GM23338 (cell line): ENCODE data around the gene NUCKS1. TPM values are rescaled to one million over a fixed set of nuclear protein-coding genes. Genes with fewer than 3 reads are reported as not detected.

ENCODE experiments used
- ATAC-seq: fragments of 200-7000 bp; cut with Tn5 transposase; 3 replicates; pipeline ENCODE4 v1.9.1; 2020
- DNase-seq: peaks from one replicate; pipeline ENCODE4 v3.0.0-alpha.2; 2015; ENCODE audit warnings: low spot score
- H2AFZ ChIP-seq: fragments of 200-600 bp; sonication (generic); 2 replicates; pipeline ENCODE4 v1.8.0; 2016; ENCODE audit warnings: antibody characterized with exemption, mild to moderate bottlenecking, moderate library complexity
- H3F3A ChIP-seq: fragments of 200-600 bp; sonication (generic); replicated peaks from 2 replicates; pipeline ENCODE4 v1.8.0; 2017; ENCODE audit warnings: antibody characterized with exemption, mixed run types, low read depth
- H3K27ac ChIP-seq: fragments of 200-600 bp; sonication (generic); 2 replicates; pipeline ENCODE4 v1.6.1; 2016; ENCODE audit warnings: low read depth
- H3K27me3 ChIP-seq: fragments of 200-600 bp; sonication (generic); 2 replicates; pipeline ENCODE4 v1.8.0; 2016; ENCODE audit warnings: mild to moderate bottlenecking, mixed run types, moderate library complexity; ENCODE audit not compliant: insufficient read depth
- H3K36me3 ChIP-seq: fragments of 200-600 bp; sonication (generic); 2 replicates; pipeline ENCODE4 v1.8.0; 2016; ENCODE audit warnings: mild to moderate bottlenecking; ENCODE audit not compliant: insufficient read depth
- H3K4me1 ChIP-seq: fragments of 200-600 bp; sonication (generic); 2 replicates; pipeline ENCODE4 v1.8.0; 2016; ENCODE audit warnings: mild to moderate bottlenecking, moderate library complexity; ENCODE audit not compliant: insufficient read depth
- H3K4me2 ChIP-seq: fragments of 200-600 bp; sonication (generic); 2 replicates; pipeline ENCODE4 v1.7.1; 2017; ENCODE audit warnings: mixed run types
- H3K4me3 ChIP-seq: fragments of 200-600 bp; sonication (generic); 2 replicates; pipeline ENCODE4 v1.6.1; 2016; ENCODE audit warnings: mixed run types
- H3K79me2 ChIP-seq: fragments of 200-600 bp; sonication (generic); replicated peaks from 2 replicates; pipeline ENCODE4 v1.8.0; 2017; ENCODE audit warnings: mild to moderate bottlenecking; ENCODE audit not compliant: insufficient read depth
- H3K9me2 ChIP-seq: fragments of 200-600 bp; sonication (generic); 2 replicates; pipeline ENCODE4 v1.8.0; 2017; ENCODE audit not compliant: insufficient read depth
- H4K20me1 ChIP-seq: fragments of 200-600 bp; sonication (generic); replicated peaks from 2 replicates; pipeline ENCODE4 v1.8.0; 2017; ENCODE audit warnings: mild to moderate bottlenecking; ENCODE audit not compliant: insufficient read depth
- H3K27ac Mint-ChIP-seq: 2 replicates; pipeline ENCODE4 v1.8.0; 2020; ENCODE audit warnings: inconsistent platforms, mild to moderate bottlenecking, moderate library complexity, mixed read lengths
- H3K27me3 Mint-ChIP-seq: 3 replicates; pipeline ENCODE4 v1.8.0; 2022; ENCODE audit warnings: low read depth, mild to moderate bottlenecking, moderate library complexity, mixed read lengths, inconsistent platforms; ENCODE audit not compliant: insufficient read depth, poor library complexity
- H3K36me3 Mint-ChIP-seq: 3 replicates; pipeline ENCODE4 v1.8.0; 2021; ENCODE audit warnings: low read depth, mild to moderate bottlenecking, inconsistent platforms, moderate library complexity, mixed read lengths
- H3K4me1 Mint-ChIP-seq: 3 replicates; pipeline ENCODE4 v1.8.0; 2020; ENCODE audit warnings: mild to moderate bottlenecking, inconsistent platforms, mixed read lengths
- H3K4me3 Mint-ChIP-seq: 3 replicates; pipeline ENCODE4 v1.8.0; 2021; ENCODE audit warnings: moderate library complexity, mild to moderate bottlenecking, inconsistent platforms, mixed read lengths
- H3K9me3 Mint-ChIP-seq: 3 replicates; pipeline ENCODE4 v1.8.0; 2020; ENCODE audit warnings: moderate library complexity, mild to moderate bottlenecking, inconsistent platforms, mixed read lengths
- CREB1 ChIP-seq: fragments of 250-450 bp; sonication (Bioruptor Pico); IDR thresholded peaks from 2 replicates; pipeline ENCODE4 v1.5.0; 2020; ENCODE audit warnings: low read depth, mild to moderate bottlenecking, moderate library complexity
- EZH2 ChIP-seq: fragments of 200-600 bp; sonication (generic); IDR thresholded peaks from one replicate; pipeline ENCODE4 v1.8.0; 2017; ENCODE audit warnings: antibody characterized with exemption, mild to moderate bottlenecking, low read depth; ENCODE audit not compliant: unreplicated experiment
- POLR2AphosphoS5 ChIP-seq: IDR thresholded peaks from 2 replicates; pipeline ENCODE4 v1.6.1; 2016; ENCODE audit warnings: antibody characterized with exemption, low read depth
- STAT1 ChIP-seq: IDR thresholded peaks from one replicate; pipeline ENCODE4 v1.6.1; 2016; ENCODE audit warnings: antibody characterized with exemption; ENCODE audit not compliant: unreplicated experiment
- ZNF331 ChIP-seq: fragments of 250-450 bp; sonication (Bioruptor Pico); IDR thresholded peaks from 2 replicates; pipeline ENCODE4 v1.5.0; 2020; ENCODE audit warnings: low read depth, mild to moderate bottlenecking, moderate library complexity
- polyA plus RNA-seq: library from polyadenylated mRNA; unstranded; fragments of >200 nt; fragmentation: Nextera tagmentation; extraction: Ambion mirVana; gene quantifications from 2 replicates; pipeline ENCODE4 v1.2.1, GENCODE V29; 2016
- total RNA-seq: library from RNA; depleted of rRNA; stranded (reverse); fragments of >200 nt; shearing (Covaris generic); gene quantifications from 2 replicates; pipeline ENCODE4 v1.2.3, GENCODE V29; 2014
- TF ChIP-seq, protein P1 (sequence below): IDR thresholded peaks from 2 replicates; pipeline ENCODE4 v1.6.1; 2016; ENCODE audit warnings: antibody characterized with exemption
- TF ChIP-seq, protein P2 (sequence below): fragments of 250-450 bp; sonication (Bioruptor Pico); IDR thresholded peaks from 2 replicates; pipeline ENCODE4 v1.5.0; 2020; ENCODE audit warnings: mild to moderate bottlenecking, moderate library complexity
- TF ChIP-seq, protein P3 (sequence below), 2 experiments: fragments of 200-600 bp in 1 of 2; sonication (generic) in 1 of 2; conservative IDR thresholded peaks; 2 replicates each; pipeline versions ENCODE4 v1.5.1 to v1.6.1; 2016 to 2017; ENCODE audit warnings: antibody characterized with exemption in 2 of 2, low read depth in 2 of 2, mild to moderate bottlenecking in 2 of 2, moderate library complexity in 1 of 2

The NUCKS1 gene
- total and polyA plus RNA-seq, 2 experiments from 2014 or later = 255 to 307 TPM

DNA sequence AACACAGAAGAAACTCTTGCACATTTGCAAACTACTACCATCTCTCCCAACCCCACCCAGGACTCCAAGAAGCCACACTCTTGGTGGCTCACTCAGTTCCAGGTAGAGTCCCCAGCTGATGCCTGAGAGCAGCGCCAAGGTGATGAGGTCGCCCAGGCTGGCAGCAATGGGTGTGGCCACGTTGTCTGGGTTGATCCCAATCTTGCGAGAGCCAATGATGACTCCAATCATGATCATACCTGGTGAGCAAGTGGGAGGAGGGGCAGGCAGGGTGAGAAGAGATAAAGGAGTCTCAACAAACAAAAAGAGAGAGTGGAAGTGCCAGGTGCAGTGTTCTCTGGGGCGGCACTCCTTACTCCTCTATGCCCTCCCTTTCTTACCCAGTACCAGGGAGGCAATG is 48.6 kb upstream of the NUCKS1 start:
- Histone ChIP-seq H2AFZ (no peak overlapping the region), H3K79me2 (peaks cover 8% of the 10 kb centered on the region), H3K27ac (no peak overlapping the region), H3K9me2 (no peaks in the 10 kb centered on the region), H3K4me3 (no peak overlapping the region), H3K27me3 (no peaks in the 10 kb centered on the region), H4K20me1 (no peaks in the 10 kb centered on the region; the same call in 1 of the 2 replicates), H3K4me1 (no peaks in the 10 kb centered on the region), H3K4me2 (no peak overlapping the region), H3K36me3 (peaks cover 2% of the 10 kb centered on the region; the same call in 1 of the 2 replicates), H3F3A (no peaks in the 10 kb centered on the region)
- DNase-seq = no peak
- H3K4me3 Mint-ChIP-seq = no peak overlapping the region
- H3K27ac Mint-ChIP-seq = no peak overlapping the region
- no peak for ATAC-seq
- peaks cover 4% of the 10 kb centered on the region for H3K27me3 Mint-ChIP-seq
- no peaks in the 10 kb centered on the region for H3K9me3 Mint-ChIP-seq
- peaks cover 28% of the 10 kb centered on the region; the same call in 2 of the 3 replicates for H3K36me3 Mint-ChIP-seq
- H3K4me1 Mint-ChIP-seq = peaks cover 10% of the 10 kb centered on the region; the same call in 2 of the 3 replicates
- TF ChIP-seq, protein P1, sequence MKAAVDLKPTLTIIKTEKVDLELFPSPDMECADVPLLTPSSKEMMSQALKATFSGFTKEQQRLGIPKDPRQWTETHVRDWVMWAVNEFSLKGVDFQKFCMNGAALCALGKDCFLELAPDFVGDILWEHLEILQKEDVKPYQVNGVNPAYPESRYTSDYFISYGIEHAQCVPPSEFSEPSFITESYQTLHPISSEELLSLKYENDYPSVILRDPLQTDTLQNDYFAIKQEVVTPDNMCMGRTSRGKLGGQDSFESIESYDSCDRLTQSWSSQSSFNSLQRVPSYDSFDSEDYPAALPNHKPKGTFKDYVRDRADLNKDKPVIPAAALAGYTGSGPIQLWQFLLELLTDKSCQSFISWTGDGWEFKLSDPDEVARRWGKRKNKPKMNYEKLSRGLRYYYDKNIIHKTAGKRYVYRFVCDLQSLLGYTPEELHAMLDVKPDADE = no peak
- no peak for TF ChIP-seq ZNF331 (CRISPR knock-in tag)
- no peak for TF ChIP-seq POLR2AphosphoS5
- no peak for TF ChIP-seq EZH2
- TF ChIP-seq, protein P2, sequence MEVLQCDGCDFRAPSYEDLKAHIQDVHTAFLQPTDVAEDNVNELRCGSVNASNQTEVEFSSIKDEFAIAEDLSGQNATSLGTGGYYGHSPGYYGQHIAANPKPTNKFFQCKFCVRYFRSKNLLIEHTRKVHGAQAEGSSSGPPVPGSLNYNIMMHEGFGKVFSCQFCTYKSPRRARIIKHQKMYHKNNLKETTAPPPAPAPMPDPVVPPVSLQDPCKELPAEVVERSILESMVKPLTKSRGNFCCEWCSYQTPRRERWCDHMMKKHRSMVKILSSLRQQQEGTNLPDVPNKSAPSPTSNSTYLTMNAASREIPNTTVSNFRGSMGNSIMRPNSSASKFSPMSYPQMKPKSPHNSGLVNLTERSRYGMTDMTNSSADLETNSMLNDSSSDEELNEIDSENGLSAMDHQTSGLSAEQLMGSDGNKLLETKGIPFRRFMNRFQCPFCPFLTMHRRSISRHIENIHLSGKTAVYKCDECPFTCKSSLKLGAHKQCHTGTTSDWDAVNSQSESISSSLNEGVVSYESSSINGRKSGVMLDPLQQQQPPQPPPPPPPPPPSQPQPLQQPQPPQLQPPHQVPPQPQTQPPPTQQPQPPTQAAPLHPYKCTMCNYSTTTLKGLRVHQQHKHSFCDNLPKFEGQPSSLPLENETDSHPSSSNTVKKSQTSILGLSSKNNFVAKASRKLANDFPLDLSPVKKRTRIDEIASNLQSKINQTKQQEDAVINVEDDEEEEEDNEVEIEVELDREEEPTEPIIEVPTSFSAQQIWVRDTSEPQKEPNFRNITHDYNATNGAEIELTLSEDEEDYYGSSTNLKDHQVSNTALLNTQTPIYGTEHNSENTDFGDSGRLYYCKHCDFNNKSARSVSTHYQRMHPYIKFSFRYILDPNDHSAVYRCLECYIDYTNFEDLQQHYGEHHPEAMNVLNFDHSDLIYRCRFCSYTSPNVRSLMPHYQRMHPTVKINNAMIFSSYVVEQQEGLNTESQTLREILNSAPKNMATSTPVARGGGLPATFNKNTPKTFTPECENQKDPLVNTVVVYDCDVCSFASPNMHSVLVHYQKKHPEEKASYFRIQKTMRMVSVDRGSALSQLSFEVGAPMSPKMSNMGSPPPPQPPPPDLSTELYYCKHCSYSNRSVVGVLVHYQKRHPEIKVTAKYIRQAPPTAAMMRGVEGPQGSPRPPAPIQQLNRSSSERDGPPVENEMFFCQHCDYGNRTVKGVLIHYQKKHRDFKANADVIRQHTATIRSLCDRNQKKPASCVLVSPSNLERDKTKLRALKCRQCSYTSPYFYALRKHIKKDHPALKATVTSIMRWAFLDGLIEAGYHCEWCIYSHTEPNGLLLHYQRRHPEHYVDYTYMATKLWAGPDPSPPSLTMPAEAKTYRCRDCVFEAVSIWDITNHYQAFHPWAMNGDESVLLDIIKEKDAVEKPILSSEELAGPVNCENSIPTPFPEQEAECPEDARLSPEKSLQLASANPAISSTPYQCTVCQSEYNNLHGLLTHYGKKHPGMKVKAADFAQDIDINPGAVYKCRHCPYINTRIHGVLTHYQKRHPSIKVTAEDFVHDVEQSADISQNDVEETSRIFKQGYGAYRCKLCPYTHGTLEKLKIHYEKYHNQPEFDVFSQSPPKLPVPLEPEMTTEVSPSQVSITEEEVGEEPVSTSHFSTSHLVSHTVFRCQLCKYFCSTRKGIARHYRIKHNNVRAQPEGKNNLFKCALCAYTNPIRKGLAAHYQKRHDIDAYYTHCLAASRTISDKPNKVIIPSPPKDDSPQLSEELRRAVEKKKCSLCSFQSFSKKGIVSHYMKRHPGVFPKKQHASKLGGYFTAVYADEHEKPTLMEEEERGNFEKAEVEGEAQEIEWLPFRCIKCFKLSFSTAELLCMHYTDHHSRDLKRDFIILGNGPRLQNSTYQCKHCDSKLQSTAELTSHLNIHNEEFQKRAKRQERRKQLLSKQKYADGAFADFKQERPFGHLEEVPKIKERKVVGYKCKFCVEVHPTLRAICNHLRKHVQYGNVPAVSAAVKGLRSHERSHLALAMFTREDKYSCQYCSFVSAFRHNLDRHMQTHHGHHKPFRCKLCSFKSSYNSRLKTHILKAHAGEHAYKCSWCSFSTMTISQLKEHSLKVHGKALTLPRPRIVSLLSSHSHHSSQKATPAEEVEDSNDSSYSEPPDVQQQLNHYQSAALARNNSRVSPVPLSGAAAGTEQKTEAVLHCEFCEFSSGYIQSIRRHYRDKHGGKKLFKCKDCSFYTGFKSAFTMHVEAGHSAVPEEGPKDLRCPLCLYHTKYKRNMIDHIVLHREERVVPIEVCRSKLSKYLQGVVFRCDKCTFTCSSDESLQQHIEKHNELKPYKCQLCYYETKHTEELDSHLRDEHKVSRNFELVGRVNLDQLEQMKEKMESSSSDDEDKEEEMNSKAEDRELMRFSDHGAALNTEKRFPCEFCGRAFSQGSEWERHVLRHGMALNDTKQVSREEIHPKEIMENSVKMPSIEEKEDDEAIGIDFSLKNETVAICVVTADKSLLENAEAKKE (CRISPR knock-in tag) = no peak
- TF ChIP-seq STAT1 = no peak
- TF ChIP-seq, protein P3, sequence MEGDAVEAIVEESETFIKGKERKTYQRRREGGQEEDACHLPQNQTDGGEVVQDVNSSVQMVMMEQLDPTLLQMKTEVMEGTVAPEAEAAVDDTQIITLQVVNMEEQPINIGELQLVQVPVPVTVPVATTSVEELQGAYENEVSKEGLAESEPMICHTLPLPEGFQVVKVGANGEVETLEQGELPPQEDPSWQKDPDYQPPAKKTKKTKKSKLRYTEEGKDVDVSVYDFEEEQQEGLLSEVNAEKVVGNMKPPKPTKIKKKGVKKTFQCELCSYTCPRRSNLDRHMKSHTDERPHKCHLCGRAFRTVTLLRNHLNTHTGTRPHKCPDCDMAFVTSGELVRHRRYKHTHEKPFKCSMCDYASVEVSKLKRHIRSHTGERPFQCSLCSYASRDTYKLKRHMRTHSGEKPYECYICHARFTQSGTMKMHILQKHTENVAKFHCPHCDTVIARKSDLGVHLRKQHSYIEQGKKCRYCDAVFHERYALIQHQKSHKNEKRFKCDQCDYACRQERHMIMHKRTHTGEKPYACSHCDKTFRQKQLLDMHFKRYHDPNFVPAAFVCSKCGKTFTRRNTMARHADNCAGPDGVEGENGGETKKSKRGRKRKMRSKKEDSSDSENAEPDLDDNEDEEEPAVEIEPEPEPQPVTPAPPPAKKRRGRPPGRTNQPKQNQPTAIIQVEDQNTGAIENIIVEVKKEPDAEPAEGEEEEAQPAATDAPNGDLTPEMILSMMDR (conservative IDR thresholded peaks at IDR 0.05; ENCODE audit: low read depth in 2 of 2) = no peak
- TF ChIP-seq CREB1 (CRISPR knock-in tag) = no peak
